Measurements from ENCODE around the gene ASGR2. TPM values are rescaled to one million over a fixed set of nuclear protein-coding genes. Genes with fewer than 3 reads are reported as not detected.

Gene ASGR2
- total RNA-seq, 4 donors from 2014 or later, result not detected

- Histone ChIP-seq H3K9me3 (no peaks in the 10 kb centered on the region), H3K27me3 (no peaks in the 10 kb centered on the region), H3K27ac (no peak overlapping the region), H3K36me3 (no peaks in the 10 kb centered on the region), H3K4me3 (no peak overlapping the region), H3K4me1 (no peaks in the 10 kb centered on the region)
- DNase-seq, result no peak
- intact Hi-C loops (cut with DNase I; ENCODE audit: low total_unique reads), result no loop called here
- TF ChIP-seq CTCF (IDR thresholded peaks at IDR 0.05) (no peak), POLR2A (IDR thresholded peaks at IDR 0.05) (no peak)
Measured at GRCh38 chr17:7078711-7079110, 35.9 kb downstream of the ASGR2 start.

- DNase-seq, result no peak
- no peaks in the 10 kb centered on the region for H3K9me3 ChIP-seq
- intact Hi-C loops (cut with DNase I; ENCODE audit: low total_unique reads), result no loop called here
- H3K4me1 ChIP-seq, result no peaks in the 10 kb centered on the region
- H3K27ac ChIP-seq, result no peak overlapping the region
- H3K36me3 ChIP-seq, result no peaks in the 10 kb centered on the region
- TF ChIP-seq CTCF (IDR thresholded peaks at IDR 0.05) (no peak), POLR2A (IDR thresholded peaks at IDR 0.05) (no peak)
- no peak overlapping the region for H3K4me3 ChIP-seq
- no peaks in the 10 kb centered on the region for H3K27me3 ChIP-seq
Measured at GRCh38 chr17:7077911-7078546, 36.6 kb downstream of the ASGR2 start.

GRCh38 chr17:7074931-7075330, 39.7 kb downstream of the ASGR2 start:
- DNase-seq, result no peak
- Histone ChIP-seq H3K4me3 (no peak overlapping the region), H3K36me3 (no peaks in the 10 kb centered on the region), H3K27ac (no peak overlapping the region), H3K4me1 (no peaks in the 10 kb centered on the region), H3K27me3 (no peaks in the 10 kb centered on the region), H3K9me3 (no peaks in the 10 kb centered on the region)
- intact Hi-C loops (cut with DNase I; ENCODE audit: low total_unique reads), result no loop called here
- TF ChIP-seq POLR2A (IDR thresholded peaks at IDR 0.05), result no peak
- TF ChIP-seq CTCF (IDR thresholded peaks at IDR 0.05), result no peak

GRCh38 chr17:7072406-7072805, 42.2 kb downstream of the ASGR2 start:
- no peak overlapping the region for H3K27ac ChIP-seq

GRCh38 chr17:7070712-7071111, 43.9 kb downstream of the ASGR2 start:
- no peak for TF ChIP-seq POLR2A (IDR thresholded peaks at IDR 0.05)
- TF ChIP-seq CTCF (IDR thresholded peaks at IDR 0.05), result no peak

More at GRCh38 chr17:7072406-7072805, 42.2 kb downstream of the ASGR2 start:
- peaks cover 0 to 6% of the 10 kb centered on the region in 2 donors for H3K9me3 ChIP-seq
- no peak overlapping the region for H3K4me3 ChIP-seq
- intact Hi-C loops (cut with DNase I; ENCODE audit: low total_unique reads), result no loop called here
- TF ChIP-seq POLR2A (IDR thresholded peaks at IDR 0.05) (no peak), CTCF (IDR thresholded peaks at IDR 0.05) (no peak)
- H3K27me3 ChIP-seq, result no peaks in the 10 kb centered on the region
- DNase-seq, result no peak
- no peaks in the 10 kb centered on the region for H3K36me3 ChIP-seq
- H3K4me1 ChIP-seq, result no peaks in the 10 kb centered on the region

More at GRCh38 chr17:7070712-7071111, 43.9 kb downstream of the ASGR2 start:
- H3K27ac ChIP-seq, result no peak overlapping the region
- DNase-seq, result no peak
- no peaks in the 10 kb centered on the region for H3K27me3 ChIP-seq
- H3K4me1 ChIP-seq, result no peaks in the 10 kb centered on the region
- H3K9me3 ChIP-seq, result peaks cover 0 to 6% of the 10 kb centered on the region in 2 donors
- intact Hi-C loops (cut with DNase I; ENCODE audit: low total_unique reads), result no loop called here
- no peaks in the 10 kb centered on the region for H3K36me3 ChIP-seq
- no peak overlapping the region for H3K4me3 ChIP-seq
